AG04449 (cell line): ENCODE results near the gene ARHGAP31.

Experiments
- CTCF ChIA-PET: fragments of 350-600 bp; formaldehyde crosslinking; extraction: SDS; loops from one replicate; lab custom pipeline; 2021; ENCODE audit warnings: antibody characterized with exemption; lab: Yijun Ruan, JAX
- POLR2A ChIA-PET: fragments of 400-600, 350-600 bp; formaldehyde crosslinking; extraction: SDS; loops from one replicate; lab custom pipeline; 2020; ENCODE audit warnings: antibody characterized with exemption, inconsistent platforms; lab: Yijun Ruan, JAX
- DNase-seq: peaks from one replicate; pipeline ENCODE4 v3.0.0-alpha.2; 2010; ENCODE audit warnings: low read depth, low spot score
- H3K4me3 ChIP-seq: 2 replicates; pipeline ENCODE4 v1.5.1; 2011; ENCODE audit warnings: low read depth, mild to moderate bottlenecking, control low read depth, low read length
- TF ChIP-seq, protein P1 (sequence below): IDR thresholded peaks from one replicate; pipeline ENCODE4 v1.5.1; 2011; ENCODE audit warnings: mild to moderate bottlenecking, moderate library complexity, low read length, control low read depth, inconsistent platforms; ENCODE audit not compliant: insufficient read depth; ENCODE audit errors: missing control alignments

Gene ARHGAP31

DNA sequence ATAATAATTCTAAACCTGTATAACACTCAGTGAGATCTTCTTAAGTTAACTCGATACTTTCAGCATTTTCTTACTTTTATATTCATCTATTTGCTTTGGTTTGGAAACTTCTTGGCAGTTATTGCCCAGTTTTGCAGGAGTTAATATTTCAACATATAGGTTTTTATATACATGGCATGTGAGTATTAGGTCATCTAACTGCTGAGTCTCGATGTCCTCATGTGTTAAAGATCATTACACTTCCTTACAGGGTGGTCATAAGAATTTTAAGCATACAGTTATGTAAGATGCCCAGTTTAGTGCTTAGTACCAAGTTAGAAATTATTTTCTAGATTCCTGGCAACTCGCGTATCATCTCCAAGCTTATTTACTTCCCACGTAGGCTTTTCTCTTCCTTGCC, 106.3 kb downstream of the ARHGAP31 start:
- CTCF ChIA-PET, result interaction anchor here (1.1 kb wide), 1 partner anchor 23 kb away, joined by 3 read pairs; no protein-coding TSS in a partner anchor
- POLR2A ChIA-PET, result no interaction called here
- TF ChIP-seq, protein P1, sequence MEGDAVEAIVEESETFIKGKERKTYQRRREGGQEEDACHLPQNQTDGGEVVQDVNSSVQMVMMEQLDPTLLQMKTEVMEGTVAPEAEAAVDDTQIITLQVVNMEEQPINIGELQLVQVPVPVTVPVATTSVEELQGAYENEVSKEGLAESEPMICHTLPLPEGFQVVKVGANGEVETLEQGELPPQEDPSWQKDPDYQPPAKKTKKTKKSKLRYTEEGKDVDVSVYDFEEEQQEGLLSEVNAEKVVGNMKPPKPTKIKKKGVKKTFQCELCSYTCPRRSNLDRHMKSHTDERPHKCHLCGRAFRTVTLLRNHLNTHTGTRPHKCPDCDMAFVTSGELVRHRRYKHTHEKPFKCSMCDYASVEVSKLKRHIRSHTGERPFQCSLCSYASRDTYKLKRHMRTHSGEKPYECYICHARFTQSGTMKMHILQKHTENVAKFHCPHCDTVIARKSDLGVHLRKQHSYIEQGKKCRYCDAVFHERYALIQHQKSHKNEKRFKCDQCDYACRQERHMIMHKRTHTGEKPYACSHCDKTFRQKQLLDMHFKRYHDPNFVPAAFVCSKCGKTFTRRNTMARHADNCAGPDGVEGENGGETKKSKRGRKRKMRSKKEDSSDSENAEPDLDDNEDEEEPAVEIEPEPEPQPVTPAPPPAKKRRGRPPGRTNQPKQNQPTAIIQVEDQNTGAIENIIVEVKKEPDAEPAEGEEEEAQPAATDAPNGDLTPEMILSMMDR, result no peak
- H3K4me3 ChIP-seq, result no peak overlapping the region
- no peak for DNase-seq

DNA sequence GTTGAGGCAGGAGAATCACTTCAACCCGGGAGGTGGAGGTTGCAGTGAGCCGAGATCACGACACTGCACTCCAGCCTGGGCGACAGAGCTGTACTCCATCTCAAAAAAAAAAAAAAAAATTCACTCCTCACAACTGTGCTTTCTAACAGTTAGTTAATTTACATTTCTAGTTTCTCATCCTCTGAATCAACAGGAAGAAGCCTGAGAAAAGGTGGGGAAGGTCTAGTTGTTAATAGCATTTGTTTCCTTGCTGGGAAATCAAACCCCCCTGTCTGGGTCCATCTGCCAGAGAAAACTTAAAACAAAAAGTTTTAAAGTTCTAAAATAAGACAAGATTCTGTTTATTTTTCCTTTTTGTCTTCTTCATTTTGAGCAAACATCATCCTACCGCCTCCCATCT, 106.9 kb downstream of the ARHGAP31 start:
- TF ChIP-seq, protein P1, result no peak
- POLR2A ChIA-PET, result no interaction called here
- no peak overlapping the region for H3K4me3 ChIP-seq
- CTCF ChIA-PET, result interaction anchor here (1.1 kb wide), 1 partner anchor 22 kb away, joined by 3 read pairs; no protein-coding TSS in a partner anchor
- no peak for DNase-seq

DNA sequence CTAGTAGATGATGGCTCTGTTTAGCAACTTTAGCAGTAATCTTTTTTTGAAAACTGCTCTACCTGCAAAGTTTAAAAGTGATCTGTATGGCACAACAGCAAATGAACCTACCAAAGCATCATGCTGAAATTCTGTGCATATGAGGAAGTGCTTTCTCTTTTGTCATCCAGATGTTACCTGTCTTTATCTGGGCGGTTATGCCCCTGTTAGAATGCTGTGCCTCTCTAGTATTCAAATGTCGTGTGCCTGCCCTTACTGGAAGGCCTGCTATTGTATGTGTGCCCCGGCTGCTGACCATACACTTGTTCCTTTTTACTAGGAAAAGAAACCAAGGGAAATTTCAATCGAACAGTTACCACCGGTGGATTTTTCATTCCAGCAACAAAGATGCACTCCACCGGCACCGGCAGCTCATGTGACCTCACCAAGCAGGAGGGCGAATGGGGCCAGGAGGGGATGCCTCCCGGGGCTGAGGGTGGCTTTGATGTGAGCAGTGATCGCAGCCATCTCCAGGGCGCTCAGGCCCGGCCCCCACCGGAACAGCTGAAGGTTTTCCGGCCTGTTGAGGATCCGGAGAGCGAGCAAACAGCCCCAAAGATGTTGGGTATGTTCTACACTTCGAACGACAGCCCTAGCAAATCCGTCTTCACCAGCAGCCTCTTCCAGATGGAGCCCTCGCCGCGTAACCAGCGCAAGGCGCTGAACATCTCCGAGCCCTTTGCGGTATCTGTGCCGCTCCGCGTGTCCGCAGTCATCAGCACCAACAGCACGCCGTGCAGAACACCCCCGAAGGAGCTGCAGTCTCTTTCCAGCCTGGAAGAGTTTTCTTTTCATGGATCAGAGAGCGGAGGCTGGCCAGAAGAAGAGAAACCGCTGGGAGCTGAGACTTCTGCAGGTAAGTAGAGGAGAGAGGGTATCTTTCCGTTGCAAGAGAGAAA, 107.6 kb downstream of the ARHGAP31 start:
- TF ChIP-seq, protein P1, result no peak
- H3K4me3 ChIP-seq, result no peak overlapping the region
- ChIA-PET CTCF (interaction anchor here (1.2 to 2.2 kb wide), 2 partner anchors 12 to 127 kb away, joined by 3 to 8 read pairs; no protein-coding TSS in a partner anchor), POLR2A (no interaction called here)
- DNase-seq, result no peak

DNA sequence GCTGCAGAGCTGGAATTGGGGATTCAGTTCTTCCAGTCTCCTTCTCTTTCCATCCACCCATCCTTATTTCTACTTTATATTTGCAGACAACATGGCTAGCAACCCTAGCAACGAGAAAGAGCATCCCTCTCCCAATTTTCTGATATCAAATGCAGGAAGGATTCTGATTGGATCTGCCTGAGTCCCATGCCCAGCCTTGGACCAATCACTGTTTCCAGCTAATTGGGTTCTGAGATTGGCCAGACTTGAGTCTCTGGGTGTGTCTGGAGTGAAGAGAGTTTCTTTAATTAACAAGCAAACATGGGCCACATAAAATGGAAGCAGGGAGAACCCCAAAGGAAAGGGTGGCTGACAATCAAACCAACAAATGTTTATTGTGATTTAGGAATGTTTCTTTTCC, 108.6 kb downstream of the ARHGAP31 start:
- TF ChIP-seq, protein P1, result no peak
- POLR2A ChIA-PET, result no interaction called here
- no peak for DNase-seq
- no peak overlapping the region for H3K4me3 ChIP-seq
- CTCF ChIA-PET, result interaction anchor here (1.2 to 2.2 kb wide), 3 partner anchors 13 to 128 kb away, joined by 3 to 8 read pairs (median 3); no protein-coding TSS in a partner anchor

DNA sequence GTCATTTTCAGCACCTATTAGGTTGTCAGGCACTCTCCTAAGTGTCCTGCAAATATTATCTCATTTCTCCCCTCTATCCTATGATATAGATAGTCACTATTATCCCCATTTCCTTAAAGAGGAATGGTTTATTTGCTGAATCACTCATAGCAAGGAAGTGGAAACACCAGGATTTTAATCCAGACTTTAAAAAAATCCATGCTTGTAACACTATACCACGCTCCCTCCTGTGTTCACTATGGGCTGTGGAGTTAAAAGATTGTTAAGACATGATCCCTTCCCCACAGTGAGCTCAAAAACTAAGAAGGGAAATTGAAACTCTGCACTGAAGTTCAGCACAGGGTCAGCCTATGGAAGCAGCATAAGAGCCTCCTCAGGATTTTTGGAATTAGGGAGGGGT, 109.0 kb downstream of the ARHGAP31 start:
- no peak overlapping the region for H3K4me3 ChIP-seq
- ChIA-PET POLR2A (no interaction called here), CTCF (interaction anchor here (1.2 to 2.2 kb wide), 3 partner anchors 13 to 129 kb away, joined by 3 to 8 read pairs (median 3); no protein-coding TSS in a partner anchor)
- DNase-seq, result no peak
- TF ChIP-seq, protein P1, result no peak

DNA sequence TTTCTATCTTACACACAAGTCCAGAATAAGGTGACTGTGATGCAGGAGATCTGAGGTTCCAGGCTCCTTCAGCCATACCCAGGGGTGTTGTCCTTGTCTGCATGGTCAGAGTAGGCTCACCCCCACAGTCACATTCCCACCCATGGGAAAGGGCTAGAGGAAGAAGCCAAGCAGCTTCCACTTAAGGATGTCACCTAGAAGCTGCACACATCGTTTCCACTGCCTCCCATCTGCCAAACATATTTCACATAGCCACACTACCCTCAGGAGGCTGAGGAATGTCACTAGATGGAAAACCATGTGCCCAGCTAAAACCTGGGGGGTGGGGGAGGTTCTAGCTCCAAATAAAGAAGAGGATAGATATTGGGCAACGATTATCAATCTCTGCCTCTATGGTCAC, 111.1 kb downstream of the ARHGAP31 start:
- TF ChIP-seq, protein P1, result no peak
- POLR2A ChIA-PET, result no interaction called here
- no peak overlapping the region for H3K4me3 ChIP-seq
- CTCF ChIA-PET, result interaction anchor here (1.9 kb wide), 2 partner anchors 8 to 275 kb away, joined by 6 to 9 read pairs; no protein-coding TSS in a partner anchor
- no peak for DNase-seq
